GM12878 (cell line): ENCODE measurements around the gene METTL5. TPM values are rescaled to one million over a fixed set of nuclear protein-coding genes. Genes with fewer than 3 reads are reported as not detected.
"Not testable (repeated sequence)": the region's sequence is repeated elsewhere in the genome, so short reads cannot be mapped to it uniquely, and the experiment has no call there.

Experiments
- ATAC-seq: fragments of 200-7000 bp; cut with Tn5 transposase; 3 replicates; pipeline ENCODE4 v1.9.1; 2020; ENCODE audit warnings: mild to moderate bottlenecking, moderate library complexity
- BruUV-seq: library from RNA; stranded (reverse); fragments of 400-500 nt; replicated peaks from 2 replicates; lab custom pipeline; 2021; lab: Mats Ljungman, UMichigan
- CTCF ChIA-PET: fragments of 300-600 bp; sonication (Branson Sonifier 250); formaldehyde crosslinking; extraction: SDS; loops from one replicate; lab custom pipeline; 2021; ENCODE audit warnings: inconsistent platforms; lab: Yijun Ruan, JAX
- POLR2A ChIA-PET: fragments of 350-600 bp; formaldehyde crosslinking; extraction: SDS; loops from one replicate; lab custom pipeline; 2021; ENCODE audit warnings: inconsistent platforms; lab: Charles Lee
- RAD21 ChIA-PET: fragments of 300-600 bp; sonication (Branson Sonifier 250); formaldehyde crosslinking; loops from one replicate; lab custom pipeline; 2023; ENCODE audit warnings: antibody characterized with exemption; ENCODE audit not compliant: unreplicated experiment; lab: Charles Lee
- SMC1A ChIA-PET: fragments of 300-600 bp; sonication (Branson Sonifier 250); formaldehyde crosslinking; loops from one replicate; lab custom pipeline; 2023; ENCODE audit not compliant: unreplicated experiment, uncharacterized antibody; lab: Charles Lee
- DNase-seq: peaks from one replicate; pipeline ENCODE4 v3.0.0-alpha.2; 2011; ENCODE audit warnings: low read depth, low spot score
- FAIRE-seq: peaks from 3 replicates; lab custom pipeline; 2011; peaks lifted over from hg19 to GRCh38; lab: Jason Lieb, UNC
- H2AFZ ChIP-seq: 2 replicates; pipeline ENCODE4 v1.6.0; 2011; ENCODE audit warnings: low read depth, low read length, control low read depth; ENCODE audit not compliant: control insufficient read depth
- H3K27ac ChIP-seq: 2 replicates; pipeline ENCODE4 v1.5.1; 2011; ENCODE audit warnings: control low read depth; ENCODE audit not compliant: control insufficient read depth, insufficient read depth
- H3K27me3 ChIP-seq, 2 experiments: replicated peaks in 1 of 2; 2 replicates each; pipeline versions ENCODE4 v1.6.0 to v1.6.1; 2011; ENCODE audit warnings: low read length in 1 of 2; ENCODE audit not compliant: control insufficient read depth in 2 of 2, insufficient read depth in 2 of 2
- H3K36me3 ChIP-seq, 2 experiments: 2 replicates each; pipeline ENCODE4 v1.5.1; 2011; ENCODE audit warnings: low read length in 1 of 2; ENCODE audit not compliant: control insufficient read depth in 2 of 2, insufficient read depth in 2 of 2
- H3K4me1 ChIP-seq: 2 replicates; pipeline ENCODE4 v1.6.1; 2011; ENCODE audit warnings: mild to moderate bottlenecking, low read length, moderate library complexity, mixed read lengths; ENCODE audit not compliant: control insufficient read depth, insufficient read depth
- H3K4me2 ChIP-seq: 2 replicates; pipeline ENCODE4 v1.6.0; 2011; ENCODE audit warnings: control low read depth; ENCODE audit not compliant: control insufficient read depth, insufficient read depth
- H3K4me3 ChIP-seq: fragments of 200-600 bp; sonication (generic); 2 replicates; pipeline ENCODE4 v1.5.1; 2016
- H3K79me2 ChIP-seq: 2 replicates; pipeline ENCODE4 v1.6.0; 2011; ENCODE audit warnings: low read length; ENCODE audit not compliant: control insufficient read depth, insufficient read depth
- H3K9ac ChIP-seq: 2 replicates; pipeline ENCODE4 v1.8.0; 2011; ENCODE audit warnings: low read length, control low read depth, mixed read lengths; ENCODE audit not compliant: control insufficient read depth, insufficient read depth
- H3K9me3 ChIP-seq: replicated peaks from 3 replicates; pipeline ENCODE4 v1.5.1; 2011; ENCODE audit warnings: mild to moderate bottlenecking, low read length; ENCODE audit not compliant: control insufficient read depth, insufficient read depth
- H4K20me1 ChIP-seq: 2 replicates; pipeline ENCODE4 v1.6.0; 2011; ENCODE audit not compliant: control insufficient read depth, insufficient read depth
- CBX5 ChIP-seq: sonication (generic); IDR thresholded peaks from 2 replicates; pipeline ENCODE4 v1.6.1; 2016; ENCODE audit warnings: low read depth, moderate library complexity, mild to moderate bottlenecking, inconsistent platforms
- CREM ChIP-seq: IDR thresholded peaks from 2 replicates; pipeline ENCODE4 v1.6.1; 2014; ENCODE audit warnings: antibody characterized with exemption, low read depth
- E4F1 ChIP-seq: fragments of 450-650 bp; IDR thresholded peaks from 2 replicates; pipeline ENCODE4 v1.6.1; 2018; ENCODE audit warnings: borderline replicate concordance, mild to moderate bottlenecking; ENCODE audit not compliant: partially characterized antibody
- HSF1 ChIP-seq: fragments of 150-350 bp; IDR thresholded peaks from 2 replicates; pipeline ENCODE4 v1.6.1; 2014; ENCODE audit warnings: mild to moderate bottlenecking, low read depth, low read length
- NFIC ChIP-seq: IDR thresholded peaks from 2 replicates; pipeline ENCODE4 v1.6.1; 2012; ENCODE audit warnings: low read depth, mild to moderate bottlenecking, inconsistent platforms, low read length, moderate library complexity
- PBX3 ChIP-seq: IDR thresholded peaks from 2 replicates; pipeline ENCODE4 v1.6.1; 2011; ENCODE audit warnings: mild to moderate bottlenecking, low read depth, low read length, moderate library complexity; ENCODE audit not compliant: insufficient replicate concordance
- SMAD1 ChIP-seq: fragments of 450-650 bp; IDR thresholded peaks from 2 replicates; pipeline ENCODE4 v1.6.1; 2018; ENCODE audit warnings: mild to moderate bottlenecking, low read depth; ENCODE audit not compliant: partially characterized antibody
- SMC3 ChIP-seq: IDR thresholded peaks from 2 replicates; pipeline ENCODE4 v1.6.1; 2011; ENCODE audit warnings: low read length, improper control_type of control experiment, borderline replicate concordance
- ZNF622 ChIP-seq: fragments of 450-650 bp; IDR thresholded peaks from 2 replicates; pipeline ENCODE4 v1.6.1; 2017; ENCODE audit warnings: mild to moderate bottlenecking, inconsistent platforms
- WGBS: methylation state at CpG from one replicate; pipeline ENCODE4 v1.1.6; 2016; ENCODE audit warnings: low lambda C conversion rate; ENCODE audit not compliant: insufficient replicate concordance, insufficient coverage; ENCODE audit errors: missing lambda C conversion rate; 5-methylcytosine and 5-hydroxymethylcytosine counted together
- in situ Hi-C: fragments of 300-500 bp; cut with MboI; formaldehyde crosslinking; loops from 9 replicates; pipeline ENCODE4 v1.14.3; 2018; ENCODE audit warnings: mixed read lengths
- intact Hi-C: fragments of 100-400 bp; cut with micrococcal nuclease; formaldehyde crosslinking; loops from one replicate; pipeline ENCODE4 v1.14.2; 2022; ENCODE audit not compliant: unreplicated experiment
- polyA plus RNA-seq, 11 experiments: library from polyadenylated mRNA; depleted of rRNA in 4 of 11; unstranded in 6 of 11; stranded (reverse) in 5 of 11; fragments of >200 nt; fragmentation: Nextera tagmentation in 4 of 11; fragmentation: Illumina TruSeq in 1 of 11; extraction: Ambion mirVana in 4 of 11; extraction: Trizol in 1 of 11; gene quantifications; 1 replicate in 1 of 11; 2 replicates in 10 of 11; pipeline versions ENCODE4 v1.2.1 to v1.2.3, GENCODE V29; 2011 to 2016; ENCODE audit warnings: inconsistent platforms in 2 of 11, missing spikeins in 2 of 11, low read depth in 1 of 11
- total RNA-seq, 4 experiments: library from RNA; depleted of rRNA in 3 of 4; stranded (reverse); fragments of >200 nt in 3 of 4; fragmentation: Illumina TruSeq in 1 of 4; extraction: Trizol in 1 of 4; gene quantifications; 2 replicates each; pipeline versions ENCODE4 v1.2.1 to v1.2.3, GENCODE V29; 2013 to 2021

Gene METTL5
- total and polyA plus RNA-seq, 10 of the 15 experiments (the other 5 are each of a cell fraction or from before 2014, with no cell fraction given): 55.0 to 204 (median 87.4) TPM

GRCh38 chr2:169848959-169849693 lies 24.4 kb upstream of the METTL5 start:
- ATAC-seq, RAD21 ChIA-PET, H3K9ac ChIP-seq, in situ Hi-C loops, H3K9me3 ChIP-seq, H4K20me1 ChIP-seq, BruUV-seq, intact Hi-C loops, H3K79me2 ChIP-seq, H3K4me3 ChIP-seq, H2AFZ ChIP-seq, H3K4me1 ChIP-seq, FAIRE-seq, H3K4me2 ChIP-seq, H3K27ac ChIP-seq, DNase-seq, H3K27me3 ChIP-seq, H3K36me3 ChIP-seq: not testable (repeated sequence)
- 86% methylated on average over 8 of the region's 8 CpGs for WGBS
- POLR2A ChIA-PET: interaction anchor here (0.6 kb wide), 1 partner anchor 9 kb away, joined by 5 read pairs; no protein-coding TSS in a partner anchor
- SMC1A ChIA-PET: interaction anchor here (0.8 kb wide), 1 partner anchor 9 kb away, joined by 3 read pairs; no protein-coding TSS in a partner anchor
- CTCF ChIA-PET: interaction anchor here (0.6 kb wide), 2 partner anchors 24 to 512 kb away, joined by 3 read pairs; no protein-coding TSS in a partner anchor

GRCh38 chr2:169845016-169845415 lies 20.3 kb upstream of the METTL5 start:
- 100% methylated on average over 2 of the region's 2 CpGs for WGBS
- TF ChIP-seq SMAD1 (no peak), SMC3 (no peak), CREM (no peak), PBX3 (no peak), CBX5 (no peak), NFIC (no peak), ZNF622 (no peak), HSF1 (no peak), E4F1 (no peak)

More at GRCh38 chr2:169845016-169845415, 20.3 kb upstream of the METTL5 start:
- no peaks in the 10 kb centered on the region for H3K79me2 ChIP-seq
- ChIA-PET SMC1A (interaction anchor here (1.1 to 1.7 kb wide), 2 partner anchors 13 to 27 kb away, joined by 4 read pairs; no protein-coding TSS in a partner anchor), POLR2A (no interaction called here), CTCF (interaction anchor here (0.8 to 1.1 kb wide), 2 partner anchors 18 to 32 kb away, joined by 3 read pairs; partner anchors contain the start of gene UBR3), RAD21 (no interaction called here)
- no peak overlapping the region for H3K4me3 ChIP-seq
- FAIRE-seq (no peak), ATAC-seq (no peak), DNase-seq (no peak)
- H3K27me3 ChIP-seq: no peaks in the 10 kb centered on the region
- no peak overlapping the region for H3K9ac ChIP-seq
- H4K20me1 ChIP-seq: no peaks in the 10 kb centered on the region
- BruUV-seq: no TSS peak
- H3K36me3 ChIP-seq: no peaks in the 10 kb centered on the region; a peak in 1 of 4 replicates
- in situ Hi-C loops: no loop called here
- H3K9me3 ChIP-seq: peaks cover 4% of the 10 kb centered on the region
- no peak overlapping the region for H3K4me2 ChIP-seq
- H2AFZ ChIP-seq: no peak overlapping the region
- no peak overlapping the region for H3K27ac ChIP-seq
- intact Hi-C loops: no loop called here
- H3K4me1 ChIP-seq: no peaks in the 10 kb centered on the region
